Measurements from ENCODE around the gene GIPC1.

The GIPC1 gene

DNA sequence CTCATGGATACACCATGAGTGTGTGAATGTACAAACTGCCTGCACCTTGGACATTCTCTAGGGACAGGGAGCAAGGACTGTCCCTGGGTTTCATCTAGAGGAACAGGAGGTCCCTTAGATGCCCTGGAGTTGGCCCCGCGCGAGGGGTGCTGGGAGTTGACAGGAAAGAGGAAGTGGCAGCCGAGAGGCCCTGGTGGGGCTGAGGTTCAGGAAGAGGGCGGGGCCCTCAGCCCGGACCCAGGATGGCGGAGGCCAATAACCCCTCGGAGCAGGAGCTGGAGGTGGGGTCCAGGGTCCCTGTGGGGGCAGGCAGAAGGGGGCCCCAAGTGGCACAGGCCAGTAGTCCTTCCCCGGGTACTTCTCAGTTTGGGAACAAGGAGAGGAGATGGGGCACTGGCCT, 55.9 kb downstream of the GIPC1 start:
- H3K4me3 ChIP-seq (ENCODE audit: low read depth, low read length), result peak overlapping the region; percentile 20
- TF ChIP-seq, protein P1, sequence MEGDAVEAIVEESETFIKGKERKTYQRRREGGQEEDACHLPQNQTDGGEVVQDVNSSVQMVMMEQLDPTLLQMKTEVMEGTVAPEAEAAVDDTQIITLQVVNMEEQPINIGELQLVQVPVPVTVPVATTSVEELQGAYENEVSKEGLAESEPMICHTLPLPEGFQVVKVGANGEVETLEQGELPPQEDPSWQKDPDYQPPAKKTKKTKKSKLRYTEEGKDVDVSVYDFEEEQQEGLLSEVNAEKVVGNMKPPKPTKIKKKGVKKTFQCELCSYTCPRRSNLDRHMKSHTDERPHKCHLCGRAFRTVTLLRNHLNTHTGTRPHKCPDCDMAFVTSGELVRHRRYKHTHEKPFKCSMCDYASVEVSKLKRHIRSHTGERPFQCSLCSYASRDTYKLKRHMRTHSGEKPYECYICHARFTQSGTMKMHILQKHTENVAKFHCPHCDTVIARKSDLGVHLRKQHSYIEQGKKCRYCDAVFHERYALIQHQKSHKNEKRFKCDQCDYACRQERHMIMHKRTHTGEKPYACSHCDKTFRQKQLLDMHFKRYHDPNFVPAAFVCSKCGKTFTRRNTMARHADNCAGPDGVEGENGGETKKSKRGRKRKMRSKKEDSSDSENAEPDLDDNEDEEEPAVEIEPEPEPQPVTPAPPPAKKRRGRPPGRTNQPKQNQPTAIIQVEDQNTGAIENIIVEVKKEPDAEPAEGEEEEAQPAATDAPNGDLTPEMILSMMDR (conservative IDR thresholded peaks at IDR 0.05; ENCODE audit: low read depth, low read length), result no peak
- DNase-seq (ENCODE audit: low read depth), result peak; percentile 16

DNA sequence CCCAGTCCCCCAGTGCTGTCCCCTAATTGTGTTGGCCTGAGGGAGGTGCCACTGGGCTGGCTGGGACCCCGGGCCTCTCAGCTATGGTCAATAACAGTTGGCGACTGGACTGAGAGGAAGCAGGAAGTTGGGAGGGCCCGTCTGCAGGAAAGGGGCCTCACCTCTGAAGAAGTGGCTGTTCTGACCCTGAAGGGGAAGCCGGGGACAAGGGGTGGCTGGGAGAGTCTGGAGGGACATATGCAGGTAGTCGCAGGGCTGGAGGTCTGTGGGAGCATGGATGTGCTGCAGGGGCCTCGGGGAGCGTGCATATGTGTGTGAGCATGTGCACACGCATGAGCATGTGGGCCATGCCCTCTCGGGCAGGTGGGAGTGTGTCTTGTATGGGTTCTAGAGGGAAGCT, 56.9 kb downstream of the GIPC1 start:
- TF ChIP-seq, protein P1 (conservative IDR thresholded peaks at IDR 0.05; ENCODE audit: low read depth, low read length), result no peak
- H3K4me3 ChIP-seq (ENCODE audit: low read depth, low read length), result no peak overlapping the region
- no peak for DNase-seq (ENCODE audit: low read depth)

DNA sequence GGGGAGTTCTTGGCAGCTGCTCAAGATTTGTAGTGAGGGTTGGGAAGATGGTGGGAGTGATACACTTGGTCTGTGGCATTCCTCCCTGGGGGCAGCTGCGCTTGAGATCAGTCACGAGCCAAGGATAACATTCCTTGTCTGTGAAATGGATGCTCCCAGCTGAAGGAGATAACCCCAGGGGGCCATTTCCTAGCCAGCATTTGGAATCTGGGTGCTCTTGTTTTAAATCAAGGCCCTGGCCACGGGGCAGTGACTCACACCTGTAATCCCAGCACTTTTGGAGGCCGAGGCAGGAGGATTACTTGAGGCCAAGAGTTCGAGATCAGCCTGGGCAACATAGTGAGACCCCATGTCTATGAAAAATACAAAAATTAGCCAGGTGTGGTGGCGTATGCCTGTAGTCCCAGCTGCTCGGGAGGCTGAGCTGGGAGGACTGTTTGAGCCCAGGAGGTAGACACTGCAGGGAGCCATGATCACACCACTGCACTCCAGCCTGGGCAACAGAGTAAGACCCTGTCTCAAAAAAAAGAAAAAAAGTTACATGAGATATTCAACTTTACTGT, 58.3 kb downstream of the GIPC1 start:
- TF ChIP-seq, protein P1 (conservative IDR thresholded peaks at IDR 0.05; ENCODE audit: low read depth, low read length), result no peak
- H3K4me3 ChIP-seq (ENCODE audit: low read depth, low read length), result no peak overlapping the region
- DNase-seq (ENCODE audit: low read depth), result peak; percentile 36

DNA sequence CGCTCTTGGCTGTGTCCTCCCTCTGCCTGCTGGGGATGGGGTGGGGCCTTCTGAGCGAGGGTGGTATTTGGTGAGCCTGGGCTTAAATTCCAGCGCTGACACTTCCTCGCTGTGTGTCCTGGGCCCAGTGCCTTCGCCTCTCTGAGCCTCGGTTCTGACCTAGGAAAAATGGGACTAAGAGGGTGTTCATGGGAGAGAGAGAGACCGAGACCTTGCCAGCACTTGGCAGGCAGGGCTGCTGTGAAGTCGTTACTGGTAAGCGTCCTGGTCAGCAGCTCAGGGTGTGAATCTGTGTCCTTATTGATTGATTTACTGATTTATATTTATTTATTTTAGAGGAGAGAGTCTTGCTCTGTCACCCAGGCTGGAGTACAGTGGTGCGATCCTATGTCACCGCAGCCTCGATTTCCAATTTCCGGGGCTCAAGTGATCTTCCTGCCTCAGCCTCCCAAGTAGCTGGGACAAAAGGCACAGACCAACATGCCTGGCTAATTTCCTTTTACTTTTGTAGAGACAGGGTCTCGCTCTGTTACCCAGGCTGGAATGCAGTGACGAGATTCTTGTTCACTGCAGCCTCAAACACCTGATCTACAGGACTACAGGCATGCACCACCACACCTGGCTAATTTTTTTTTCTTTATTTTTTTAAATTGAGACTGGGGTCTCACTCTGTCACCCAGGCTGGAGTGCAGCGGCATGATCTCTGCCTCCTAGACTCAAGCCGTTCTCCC, 60.4 kb downstream of the GIPC1 start:
- TF ChIP-seq, protein P1 (conservative IDR thresholded peaks at IDR 0.05; ENCODE audit: low read depth, low read length), result no peak

DNA sequence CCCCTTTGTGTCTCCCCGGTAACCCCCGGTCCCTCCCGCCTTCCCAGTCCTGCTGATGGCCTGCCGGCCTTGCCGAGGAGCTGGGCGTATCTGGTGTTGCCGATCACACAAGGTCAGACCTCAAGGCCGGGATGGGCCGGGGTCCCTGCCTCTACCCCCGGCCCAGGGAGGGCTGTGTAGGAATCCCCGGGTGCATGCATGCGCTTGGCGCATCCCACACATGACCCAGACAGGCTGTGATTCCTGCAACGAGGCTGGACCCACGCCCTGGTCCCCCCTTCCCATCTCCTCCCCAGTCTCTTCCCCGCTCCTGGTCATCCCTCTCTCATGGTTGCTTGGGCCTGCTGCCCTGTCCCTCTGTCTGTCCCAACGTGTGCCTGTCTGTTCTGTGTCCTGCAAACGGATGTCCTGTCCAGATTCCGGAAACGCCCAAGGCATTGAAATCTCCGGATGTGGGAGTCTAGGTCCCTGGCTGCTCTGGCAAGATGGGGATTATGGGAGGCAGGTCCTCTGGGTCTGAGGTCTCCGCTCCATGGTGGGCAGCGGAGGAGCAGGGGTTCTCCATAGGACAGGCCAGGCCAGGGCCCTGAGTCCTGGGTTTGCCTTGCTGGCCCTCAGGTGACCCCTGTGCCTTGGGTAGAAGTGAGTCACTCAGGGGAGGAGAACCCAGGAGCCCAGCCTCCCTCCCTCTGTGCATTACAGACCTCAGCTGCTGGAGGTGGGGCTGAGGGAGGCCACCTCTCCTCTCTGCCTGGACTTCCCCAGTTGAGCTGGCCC, 61.2 kb downstream of the GIPC1 start:
- TF ChIP-seq, protein P1 (conservative IDR thresholded peaks at IDR 0.05; ENCODE audit: low read depth, low read length), result no peak
- peak; percentile 88 for DNase-seq (ENCODE audit: low read depth)
- H3K4me3 ChIP-seq (ENCODE audit: low read depth, low read length), result peak overlapping the region; percentile 70

More for the DNA sequence above, 60.4 kb downstream of the GIPC1 start:
- H3K4me3 ChIP-seq (ENCODE audit: low read depth, low read length), result peak overlapping the region; percentile 70
- DNase-seq (ENCODE audit: low read depth), result no peak

DNA sequence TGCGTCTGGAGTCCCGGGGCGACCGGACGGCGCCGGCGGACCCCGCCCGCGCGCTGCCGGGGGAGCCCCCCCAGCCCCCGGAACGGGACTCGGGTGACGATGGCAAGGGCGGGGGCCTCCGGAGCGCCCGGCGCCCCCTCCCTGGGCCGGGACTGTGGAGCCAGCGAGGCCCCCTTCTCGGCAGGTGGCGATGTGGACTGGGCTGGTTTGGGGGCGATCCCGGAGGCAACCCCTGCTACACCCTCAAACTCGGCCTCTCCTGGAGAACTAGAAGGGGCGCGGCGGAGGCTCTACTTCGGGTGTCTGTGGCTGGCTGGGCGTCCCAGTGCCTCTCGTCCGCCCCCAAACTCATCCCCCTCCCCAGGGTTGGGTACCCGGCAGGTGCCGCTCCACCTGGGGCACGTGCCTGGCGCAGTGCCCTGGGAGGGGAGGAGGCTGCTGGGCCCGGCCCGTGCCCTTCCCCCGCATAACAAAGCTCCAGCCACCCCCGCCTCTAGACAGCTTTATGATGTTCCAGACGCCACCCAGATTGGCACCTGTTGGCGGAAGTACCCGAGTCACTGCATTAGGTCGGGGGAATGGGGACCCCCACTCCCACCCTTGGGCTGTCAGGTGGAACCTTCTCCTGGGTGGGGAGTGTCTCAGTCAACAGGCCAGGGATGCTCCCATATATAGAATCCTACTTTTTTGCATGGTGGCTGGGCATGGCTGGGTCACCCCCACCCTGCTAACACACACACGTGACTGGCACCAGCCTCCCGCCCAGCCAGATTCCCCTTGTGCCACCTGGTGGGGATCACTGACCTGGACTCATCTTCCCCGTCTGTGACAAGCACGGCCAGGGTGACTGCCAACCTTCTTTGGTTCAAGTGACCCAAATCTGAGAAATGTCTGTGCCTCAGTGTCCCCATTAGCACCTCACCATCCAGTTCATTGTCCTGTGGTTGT, 62.1 kb downstream of the GIPC1 start:
- TF ChIP-seq, protein P1 (conservative IDR thresholded peaks at IDR 0.05; ENCODE audit: low read depth, low read length), result no peak
- H3K4me3 ChIP-seq (ENCODE audit: low read depth, low read length), result peak overlapping the region; percentile 70
- no peak for DNase-seq (ENCODE audit: low read depth)

Data from choroid plexus epithelial cell (primary cell).